GM20000 (cell line): ENCODE measurements around the gene BOC.

ENCODE experiments used
- DNase-seq: peaks from one replicate; pipeline ENCODE4 v3.0.0; 2012; ENCODE audit warnings: low spot score
- TF ChIP-seq, protein P1 (sequence below): IDR thresholded peaks from 2 replicates; pipeline ENCODE4 v1.5.1; 2012; ENCODE audit warnings: mild to moderate bottlenecking, control low read depth; ENCODE audit errors: extremely low read depth, missing control alignments

BOC gene

DNA sequence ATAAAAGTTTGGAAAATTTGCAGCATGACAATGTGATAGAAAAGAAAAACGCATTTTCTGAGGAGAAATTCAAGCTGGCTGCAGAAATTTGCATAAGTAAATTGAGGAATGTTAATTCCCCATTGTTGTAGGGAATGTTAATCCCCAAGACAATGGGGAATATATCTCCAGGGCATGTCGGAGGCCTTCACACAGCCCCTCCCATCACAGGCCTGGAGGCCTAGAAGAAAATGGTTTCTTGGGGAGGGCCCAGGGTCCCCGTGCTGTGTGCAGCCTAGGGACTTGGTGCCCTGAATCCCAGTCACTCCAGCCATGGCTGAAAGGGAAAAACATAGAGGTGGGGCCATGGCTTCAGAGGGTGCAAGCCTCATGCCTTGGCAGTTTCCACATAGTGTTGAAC, 101.1 kb downstream of the BOC start:
- DNase-seq, result no peak
- TF ChIP-seq, protein P1, sequence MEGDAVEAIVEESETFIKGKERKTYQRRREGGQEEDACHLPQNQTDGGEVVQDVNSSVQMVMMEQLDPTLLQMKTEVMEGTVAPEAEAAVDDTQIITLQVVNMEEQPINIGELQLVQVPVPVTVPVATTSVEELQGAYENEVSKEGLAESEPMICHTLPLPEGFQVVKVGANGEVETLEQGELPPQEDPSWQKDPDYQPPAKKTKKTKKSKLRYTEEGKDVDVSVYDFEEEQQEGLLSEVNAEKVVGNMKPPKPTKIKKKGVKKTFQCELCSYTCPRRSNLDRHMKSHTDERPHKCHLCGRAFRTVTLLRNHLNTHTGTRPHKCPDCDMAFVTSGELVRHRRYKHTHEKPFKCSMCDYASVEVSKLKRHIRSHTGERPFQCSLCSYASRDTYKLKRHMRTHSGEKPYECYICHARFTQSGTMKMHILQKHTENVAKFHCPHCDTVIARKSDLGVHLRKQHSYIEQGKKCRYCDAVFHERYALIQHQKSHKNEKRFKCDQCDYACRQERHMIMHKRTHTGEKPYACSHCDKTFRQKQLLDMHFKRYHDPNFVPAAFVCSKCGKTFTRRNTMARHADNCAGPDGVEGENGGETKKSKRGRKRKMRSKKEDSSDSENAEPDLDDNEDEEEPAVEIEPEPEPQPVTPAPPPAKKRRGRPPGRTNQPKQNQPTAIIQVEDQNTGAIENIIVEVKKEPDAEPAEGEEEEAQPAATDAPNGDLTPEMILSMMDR, result no peak

DNA sequence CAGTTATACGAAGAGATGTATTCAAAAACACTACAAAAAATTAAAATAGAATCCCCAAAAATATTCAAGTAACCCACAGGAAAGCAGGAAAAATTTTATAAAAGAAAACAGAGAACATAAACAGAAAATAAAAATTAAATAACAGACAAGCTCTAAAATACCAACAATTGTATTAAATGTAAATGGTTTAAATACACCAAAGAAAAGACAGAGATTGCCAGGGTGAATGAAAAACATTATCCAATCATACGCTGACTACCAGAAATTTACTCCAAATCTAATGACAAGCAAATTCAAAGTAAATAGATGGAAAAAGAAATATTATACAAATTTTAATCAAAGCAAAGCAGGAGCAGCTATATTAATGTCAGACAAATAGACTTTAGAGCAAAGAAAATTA, 103.6 kb downstream of the BOC start:
- DNase-seq, result no peak
- TF ChIP-seq, protein P1, result no peak

DNA sequence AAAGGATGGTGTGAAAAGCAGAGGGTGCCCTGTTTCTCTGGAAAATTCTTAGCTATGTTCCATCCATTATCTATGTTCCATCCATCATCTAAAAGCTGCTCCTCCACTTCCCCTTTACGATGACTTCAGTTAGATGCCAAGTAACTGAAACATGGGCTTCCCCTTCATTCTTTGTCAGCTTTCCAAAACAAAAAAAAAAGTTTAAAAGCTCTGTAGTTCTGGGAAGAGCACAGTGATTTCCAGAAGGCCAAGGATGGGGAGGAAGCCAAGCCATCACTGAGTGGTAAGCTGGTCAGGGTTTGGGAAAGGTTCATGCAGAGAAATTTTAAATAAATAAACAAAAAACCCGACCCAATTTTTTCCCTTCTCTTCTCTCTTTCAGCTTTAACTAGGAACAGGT, 118.4 kb downstream of the BOC start:
- TF ChIP-seq, protein P1, result no peak
- no peak for DNase-seq

DNA sequence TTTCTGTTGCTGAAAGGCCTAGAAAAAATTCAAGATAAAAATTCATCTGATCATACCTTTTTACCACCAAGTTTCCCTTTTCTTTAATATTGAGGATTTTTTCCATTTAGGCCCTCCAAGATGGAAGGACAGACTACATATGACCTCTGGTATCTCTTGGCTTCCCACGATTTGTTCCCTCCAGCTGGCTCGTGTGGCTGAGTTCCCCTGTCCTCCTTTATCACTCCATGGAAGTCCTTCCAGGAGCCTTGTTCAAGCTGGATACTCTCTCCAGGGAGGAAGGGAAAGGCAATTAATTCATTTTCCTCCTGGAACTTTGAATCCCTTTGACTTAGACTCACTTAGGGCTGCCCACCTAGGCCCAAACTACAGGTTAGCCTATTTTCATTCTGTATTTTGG, 119.4 kb downstream of the BOC start:
- TF ChIP-seq, protein P1, result no peak
- DNase-seq, result no peak

DNA sequence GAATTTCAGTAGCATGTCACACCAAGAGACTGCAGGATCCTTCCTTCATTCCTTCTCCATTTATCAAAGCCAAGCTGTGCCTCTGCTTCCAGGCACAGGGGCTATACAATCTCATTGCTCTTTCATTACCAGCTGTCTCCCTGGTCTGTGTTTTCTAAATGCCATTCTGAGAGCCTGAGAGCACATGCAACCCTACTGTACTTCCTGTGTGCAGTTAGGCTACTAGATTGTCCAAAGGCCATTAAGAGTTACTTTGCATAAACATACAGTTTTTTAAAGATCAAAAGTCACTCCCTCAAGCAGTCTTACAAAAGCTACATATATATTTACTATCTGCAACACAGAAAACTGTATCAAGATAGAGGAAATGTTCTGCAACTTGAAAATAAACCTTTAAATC, 119.8 kb downstream of the BOC start:
- TF ChIP-seq, protein P1, result no peak
- DNase-seq, result no peak
